HG02970 (cell line): ENCODE measurements around the gene NCCRP1.

Source experiments
- ATAC-seq: cut with Tn5 transposase; IDR thresholded peaks from one replicate; pipeline ENCODE4 v1.9.1; 2021; ENCODE audit warnings: mild to moderate bottlenecking, moderate library complexity, moderate number of reproducible peaks; ENCODE audit not compliant: unreplicated experiment, low FRiP score

NCCRP1 gene

DNA sequence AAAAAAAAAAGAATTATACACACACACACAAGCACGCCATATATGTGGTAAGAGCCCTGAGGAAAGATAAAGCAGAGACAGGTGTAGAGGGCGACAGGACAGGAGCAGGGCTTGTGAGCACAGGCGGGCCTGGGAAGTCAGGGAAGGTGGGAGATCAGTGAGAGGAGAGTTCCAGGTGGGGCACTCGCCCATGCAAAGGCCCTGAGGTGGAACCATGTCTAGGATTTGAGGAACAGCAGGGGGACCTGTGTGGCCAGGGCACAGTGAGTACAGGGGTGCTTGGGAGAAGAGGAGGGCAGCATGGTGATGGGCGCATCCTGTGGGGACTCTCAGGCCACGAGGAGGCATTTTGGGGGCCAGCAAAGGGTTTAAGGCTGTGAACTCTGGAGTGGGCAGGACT is 32.5 kb upstream of the NCCRP1 start:
- no peak for ATAC-seq

DNA sequence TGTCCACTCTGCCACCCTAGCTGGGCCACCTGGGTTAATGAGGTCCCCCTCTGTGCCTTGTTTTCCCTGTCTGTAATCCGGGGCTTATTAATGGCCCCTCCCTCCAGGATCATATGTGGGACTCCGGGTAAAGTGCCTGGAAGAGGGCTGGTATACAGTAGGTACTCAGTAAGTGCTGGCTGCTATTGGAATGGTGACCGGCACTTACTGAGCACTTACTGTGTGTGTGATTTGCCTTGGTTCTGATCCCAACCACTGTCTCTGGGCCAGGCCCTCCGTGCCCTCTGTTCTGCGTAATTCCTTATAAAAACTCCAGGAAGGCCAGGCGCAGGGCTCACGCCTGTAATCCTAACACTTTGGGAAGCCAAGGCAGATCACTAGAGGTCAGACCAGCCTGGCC is 30.9 kb upstream of the NCCRP1 start:
- no peak for ATAC-seq

DNA sequence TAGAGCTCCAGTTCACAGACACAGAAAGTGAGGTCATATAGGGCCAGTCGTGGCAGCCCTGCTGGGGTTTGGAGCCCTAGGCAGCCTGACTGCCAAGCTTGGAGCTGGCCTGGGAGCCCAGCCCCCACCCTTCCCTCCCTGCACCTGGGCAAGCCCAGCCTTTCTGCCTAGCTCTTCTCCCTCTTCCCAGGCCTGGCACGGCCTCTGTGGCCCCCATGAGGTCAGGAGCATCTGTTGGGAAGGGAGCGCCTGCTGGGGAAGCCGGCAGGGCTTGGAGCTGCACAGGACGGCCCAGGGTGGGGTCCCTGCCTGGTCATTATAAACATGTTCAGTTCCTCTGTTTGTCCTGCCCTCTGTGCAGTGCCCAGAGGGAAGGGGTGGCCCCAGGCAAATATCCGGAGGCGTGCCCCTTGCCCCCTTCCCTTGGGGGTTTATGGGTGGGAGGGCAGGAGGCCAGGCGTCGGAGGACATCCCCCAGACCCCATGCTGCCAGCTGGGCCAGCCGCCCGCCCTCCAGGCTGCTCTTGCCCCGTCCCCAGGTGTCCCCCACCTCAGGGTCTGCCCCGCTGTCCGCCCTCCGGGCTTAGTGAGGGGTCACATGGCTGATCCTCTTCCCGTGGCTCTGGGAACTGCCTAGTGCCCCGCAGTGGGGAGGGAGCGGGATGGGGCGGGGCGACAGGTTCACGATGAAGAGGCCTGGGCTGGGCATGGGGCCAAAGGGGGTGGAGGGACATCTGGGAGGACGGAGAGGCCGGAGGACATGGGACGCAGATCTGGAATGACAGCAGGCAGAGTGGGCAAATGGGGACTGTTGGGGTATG is 30.0 kb upstream of the NCCRP1 start:
- ATAC-seq, result no peak

DNA sequence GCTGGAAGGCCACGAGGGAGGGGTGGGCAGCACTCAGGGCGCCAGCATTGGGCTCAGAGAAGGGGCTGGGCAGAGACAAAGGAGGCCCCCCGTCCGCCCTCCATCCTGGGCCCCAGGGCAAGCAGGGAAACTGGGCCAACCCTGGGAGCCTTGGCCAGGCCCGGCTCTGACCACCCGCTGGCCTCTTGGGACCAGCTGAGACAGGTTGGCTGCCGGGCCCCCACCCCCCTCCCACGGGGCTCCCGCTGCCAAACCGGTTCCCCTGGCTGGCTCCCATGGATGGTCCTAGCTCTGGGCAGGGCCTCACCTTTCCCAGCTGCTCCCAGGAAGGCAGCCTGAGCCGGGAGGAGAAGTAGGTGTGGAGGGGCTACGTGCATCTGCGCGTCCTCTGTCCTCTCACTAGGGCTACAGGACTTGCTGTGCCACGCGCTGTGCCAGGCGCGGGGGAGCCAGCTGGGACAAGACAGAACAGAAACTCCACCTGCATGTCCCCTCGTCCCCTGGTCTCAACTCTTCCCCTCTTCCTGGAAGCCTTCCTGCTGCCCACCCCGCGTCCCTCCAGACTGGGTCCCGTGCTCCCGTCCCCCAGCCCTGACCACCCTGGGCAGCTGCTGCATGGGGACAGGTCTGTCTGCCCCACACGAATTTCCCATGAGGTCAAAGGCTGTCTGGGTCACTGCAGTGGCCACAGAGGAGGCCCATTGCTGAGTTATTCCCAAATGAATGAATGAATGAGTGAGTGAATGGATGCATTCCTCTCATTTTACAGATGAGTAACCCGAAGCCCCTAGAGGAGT is 29.1 kb upstream of the NCCRP1 start:
- ATAC-seq, result no peak

DNA sequence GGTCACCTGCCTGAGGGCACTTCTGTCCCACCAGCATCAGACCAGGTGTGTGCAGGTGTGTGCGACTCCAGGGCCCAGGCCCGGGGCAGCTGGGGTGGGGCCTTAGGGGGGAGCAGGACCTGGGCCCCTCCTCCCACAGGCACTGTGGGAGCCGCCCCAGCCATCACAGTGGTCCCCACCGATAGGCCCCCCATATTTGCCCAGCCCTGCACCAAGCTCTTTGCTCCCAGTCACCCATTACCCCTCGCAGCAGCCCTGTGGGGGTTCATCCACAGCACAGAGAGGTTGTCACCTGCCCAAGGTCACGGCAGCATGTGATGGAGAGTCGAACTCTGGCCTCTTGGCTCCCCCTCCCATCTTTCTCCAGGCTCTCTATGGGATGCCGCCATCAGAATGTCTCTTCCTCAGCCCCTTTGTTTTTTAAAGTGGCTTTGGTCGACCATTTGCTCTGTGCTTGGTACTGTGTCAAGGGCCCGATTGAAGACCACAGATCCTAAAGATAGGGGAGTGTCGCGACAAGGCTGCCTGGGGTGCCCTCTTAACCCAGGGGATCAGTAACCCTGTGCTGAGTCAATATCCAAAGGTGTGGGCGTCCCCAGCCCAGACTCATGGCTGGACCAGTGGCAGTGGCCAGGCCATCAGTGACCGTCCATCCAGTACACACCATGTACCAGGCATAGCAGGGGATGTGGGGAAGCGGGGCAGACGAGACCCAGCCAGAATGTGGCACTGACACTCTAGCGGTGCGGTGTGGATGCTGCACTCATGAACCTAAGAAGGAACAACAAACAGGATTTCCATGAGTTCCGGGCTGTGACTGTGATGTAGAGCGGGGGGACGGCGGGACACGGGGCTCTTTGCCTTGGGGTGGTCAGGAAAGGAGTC is 28.3 kb upstream of the NCCRP1 start:
- no peak for ATAC-seq

DNA sequence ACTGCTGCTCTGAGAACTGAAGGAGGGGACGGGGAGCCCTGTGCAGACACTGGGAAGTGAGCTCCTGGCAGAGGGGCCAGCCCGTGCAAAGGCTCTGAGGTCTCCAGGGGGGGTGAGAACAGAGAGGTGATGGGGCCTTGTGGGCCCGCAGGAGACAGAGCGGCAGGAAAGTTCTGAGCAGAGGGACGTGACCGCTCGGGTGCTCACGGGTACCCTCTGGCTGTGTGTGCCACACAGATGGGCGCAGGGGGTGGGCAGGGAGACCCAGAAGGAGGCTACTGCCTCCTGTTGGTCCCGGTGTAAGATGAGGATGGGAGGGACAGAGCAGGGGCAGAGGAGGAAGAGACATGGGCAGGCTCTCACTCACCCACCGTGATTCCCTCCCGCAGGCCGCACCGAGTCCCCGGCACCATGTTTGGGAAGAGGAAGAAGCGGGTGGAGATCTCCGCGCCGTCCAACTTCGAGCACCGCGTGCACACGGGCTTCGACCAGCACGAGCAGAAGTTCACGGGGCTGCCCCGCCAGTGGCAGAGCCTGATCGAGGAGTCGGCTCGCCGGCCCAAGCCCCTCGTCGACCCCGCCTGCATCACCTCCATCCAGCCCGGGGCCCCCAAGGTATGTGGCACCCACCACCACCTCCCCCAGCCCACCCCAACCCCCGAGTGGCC is 27.5 kb upstream of the NCCRP1 start:
- ATAC-seq, result no peak

DNA sequence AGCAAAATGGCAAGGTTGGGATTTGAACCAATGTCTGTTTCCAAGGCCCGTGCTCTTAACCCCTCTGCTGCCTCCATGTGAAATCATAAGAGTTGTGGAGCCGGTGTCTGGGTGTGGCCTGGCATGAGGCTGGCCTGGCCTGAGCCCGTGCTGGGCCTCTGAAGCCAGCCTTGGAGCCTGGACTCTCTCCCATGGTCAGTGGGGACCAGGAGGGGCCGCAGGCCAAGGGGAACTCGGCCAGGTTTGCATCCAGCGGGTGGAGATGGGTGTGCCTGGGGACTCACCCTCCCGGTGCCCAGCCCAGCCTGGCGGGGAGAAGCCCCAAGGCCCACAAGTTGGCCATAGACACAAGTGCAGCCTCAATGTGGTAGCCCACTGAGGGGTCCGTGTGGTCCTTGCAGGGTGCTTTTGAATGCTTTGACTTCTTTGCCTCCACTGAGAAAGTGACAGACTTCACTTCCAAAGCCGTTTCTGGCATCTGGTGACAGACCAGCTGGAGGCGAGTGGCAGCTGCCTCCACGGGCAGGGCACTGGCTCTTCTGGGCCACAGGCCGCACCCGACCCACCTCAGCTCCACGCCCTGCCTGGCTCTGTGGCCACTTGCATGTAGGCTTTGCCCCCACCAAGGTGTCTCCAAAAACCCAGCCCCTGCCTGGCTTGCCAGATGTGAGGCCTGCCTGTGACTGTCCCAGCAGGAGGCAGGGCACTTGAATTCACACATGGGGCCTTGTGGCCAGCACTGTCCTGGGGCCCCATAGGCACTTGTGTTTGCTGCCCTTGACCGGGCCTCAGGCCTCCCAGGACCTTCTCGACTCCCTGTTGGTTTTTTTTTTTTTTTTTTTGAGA is 26.2 kb upstream of the NCCRP1 start:
- no peak for ATAC-seq

DNA sequence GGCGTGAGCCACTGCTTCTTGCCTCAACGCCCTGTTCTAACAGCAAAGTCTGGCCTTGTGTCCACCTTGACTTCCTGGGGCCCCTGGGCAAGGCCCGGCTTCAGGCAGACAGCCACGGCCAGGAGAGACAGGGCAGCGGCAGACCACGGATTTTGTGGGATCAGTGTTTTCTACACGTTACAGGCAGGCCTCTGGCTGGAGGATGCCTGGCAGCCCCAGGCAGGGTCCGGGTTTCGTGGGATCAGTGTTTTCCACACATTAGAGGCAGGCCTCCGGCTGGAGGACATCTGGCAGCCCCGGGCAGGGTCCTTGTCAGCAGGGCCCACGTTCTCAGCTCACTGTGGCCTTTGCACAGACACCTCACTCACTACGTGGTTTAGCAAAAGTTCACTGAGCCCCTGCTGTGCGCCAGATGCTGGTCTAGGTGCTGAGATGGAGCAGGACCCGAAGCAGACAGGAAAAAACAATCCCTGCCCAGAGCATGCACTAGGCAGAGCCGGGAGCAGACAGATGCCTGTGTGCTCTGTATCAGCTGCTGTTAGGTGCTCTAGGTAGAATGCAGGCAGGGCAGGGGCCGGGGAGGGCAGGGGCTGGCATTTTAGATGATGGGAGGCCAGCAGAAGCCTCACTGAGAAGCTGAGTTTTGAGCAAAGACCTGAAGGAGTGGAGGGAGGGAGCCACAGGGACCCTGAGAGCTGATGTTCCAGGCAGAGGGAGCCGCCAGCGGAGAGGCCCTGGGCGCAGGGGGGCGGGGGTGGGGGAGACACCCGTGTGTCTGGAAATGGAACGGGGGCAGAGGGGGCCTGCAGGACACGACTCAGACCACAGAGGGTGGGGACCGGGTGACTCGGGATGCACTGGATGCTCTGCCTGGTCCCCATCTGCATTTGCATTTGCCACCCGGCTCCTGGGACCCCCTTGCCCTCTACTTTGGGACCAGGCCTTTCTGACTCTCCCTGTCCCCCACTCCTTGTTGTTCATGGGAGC is 25.0 kb upstream of the NCCRP1 start:
- ATAC-seq, result no peak

DNA sequence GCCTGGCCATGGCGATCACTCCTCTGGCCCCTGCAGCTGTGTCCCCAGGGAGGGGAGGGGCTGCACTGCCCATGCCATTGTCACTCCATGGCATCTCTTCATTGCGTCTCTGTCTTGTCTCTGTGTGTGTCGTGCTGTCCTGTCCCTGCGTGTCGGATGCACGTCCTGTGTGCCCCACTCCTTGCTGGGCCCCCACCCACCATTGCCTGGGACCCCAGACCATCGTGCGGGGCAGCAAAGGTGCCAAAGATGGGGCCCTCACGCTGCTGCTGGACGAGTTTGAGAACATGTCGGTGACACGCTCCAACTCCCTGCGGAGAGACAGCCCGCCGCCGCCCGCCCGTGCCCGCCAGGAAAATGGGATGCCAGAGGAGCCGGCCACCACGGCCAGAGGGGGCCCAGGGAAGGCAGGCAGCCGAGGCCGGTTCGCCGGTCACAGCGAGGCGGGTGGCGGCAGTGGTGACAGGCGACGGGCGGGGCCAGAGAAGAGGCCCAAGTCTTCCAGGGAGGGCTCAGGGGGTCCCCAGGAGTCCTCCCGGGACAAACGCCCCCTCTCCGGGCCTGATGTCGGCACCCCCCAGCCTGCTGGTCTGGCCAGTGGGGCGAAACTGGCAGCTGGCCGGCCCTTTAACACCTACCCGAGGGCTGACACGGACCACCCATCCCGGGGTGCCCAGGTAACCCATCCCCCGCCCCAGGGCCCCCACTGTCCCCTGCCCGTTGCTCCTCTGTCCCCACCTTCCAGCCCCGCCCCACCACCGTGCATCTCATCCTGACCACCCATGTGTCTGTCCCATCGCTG is 23.9 kb upstream of the NCCRP1 start:
- ATAC-seq, result no peak

DNA sequence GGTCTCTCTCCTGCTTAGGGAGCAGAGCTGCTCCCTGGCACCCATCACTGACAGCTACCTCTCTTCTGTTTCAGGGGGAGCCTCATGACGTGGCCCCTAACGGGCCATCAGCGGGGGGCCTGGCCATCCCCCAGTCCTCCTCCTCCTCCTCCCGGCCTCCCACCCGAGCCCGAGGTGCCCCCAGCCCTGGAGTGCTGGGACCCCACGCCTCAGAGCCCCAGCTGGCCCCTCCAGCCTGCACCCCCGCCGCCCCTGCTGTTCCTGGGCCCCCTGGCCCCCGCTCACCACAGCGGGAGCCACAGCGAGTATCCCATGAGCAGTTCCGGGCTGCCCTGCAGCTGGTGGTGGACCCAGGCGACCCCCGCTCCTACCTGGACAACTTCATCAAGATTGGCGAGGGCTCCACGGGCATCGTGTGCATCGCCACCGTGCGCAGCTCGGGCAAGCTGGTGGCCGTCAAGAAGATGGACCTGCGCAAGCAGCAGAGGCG is 23.2 kb upstream of the NCCRP1 start:
- no peak for ATAC-seq

DNA sequence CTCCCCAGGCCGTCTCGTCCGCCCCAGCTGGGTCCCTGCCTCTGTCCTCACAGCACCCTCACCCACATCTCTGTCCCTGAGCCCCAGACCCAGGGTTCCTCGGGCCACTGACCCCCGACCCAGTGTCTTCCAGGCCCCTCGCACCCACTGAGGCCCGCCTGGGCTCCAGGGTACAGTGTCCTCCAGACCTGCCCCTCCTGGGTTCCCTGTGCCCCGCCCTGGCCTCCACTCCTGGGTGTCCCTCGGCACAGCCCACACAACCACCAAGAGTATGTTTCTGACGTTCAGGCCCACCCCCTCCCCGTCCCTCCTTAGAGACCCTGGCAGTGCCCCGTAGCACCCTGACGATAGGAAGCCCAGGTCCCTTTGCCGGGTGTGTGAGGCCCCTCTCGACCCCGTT is 22.6 kb upstream of the NCCRP1 start:
- no peak for ATAC-seq

DNA sequence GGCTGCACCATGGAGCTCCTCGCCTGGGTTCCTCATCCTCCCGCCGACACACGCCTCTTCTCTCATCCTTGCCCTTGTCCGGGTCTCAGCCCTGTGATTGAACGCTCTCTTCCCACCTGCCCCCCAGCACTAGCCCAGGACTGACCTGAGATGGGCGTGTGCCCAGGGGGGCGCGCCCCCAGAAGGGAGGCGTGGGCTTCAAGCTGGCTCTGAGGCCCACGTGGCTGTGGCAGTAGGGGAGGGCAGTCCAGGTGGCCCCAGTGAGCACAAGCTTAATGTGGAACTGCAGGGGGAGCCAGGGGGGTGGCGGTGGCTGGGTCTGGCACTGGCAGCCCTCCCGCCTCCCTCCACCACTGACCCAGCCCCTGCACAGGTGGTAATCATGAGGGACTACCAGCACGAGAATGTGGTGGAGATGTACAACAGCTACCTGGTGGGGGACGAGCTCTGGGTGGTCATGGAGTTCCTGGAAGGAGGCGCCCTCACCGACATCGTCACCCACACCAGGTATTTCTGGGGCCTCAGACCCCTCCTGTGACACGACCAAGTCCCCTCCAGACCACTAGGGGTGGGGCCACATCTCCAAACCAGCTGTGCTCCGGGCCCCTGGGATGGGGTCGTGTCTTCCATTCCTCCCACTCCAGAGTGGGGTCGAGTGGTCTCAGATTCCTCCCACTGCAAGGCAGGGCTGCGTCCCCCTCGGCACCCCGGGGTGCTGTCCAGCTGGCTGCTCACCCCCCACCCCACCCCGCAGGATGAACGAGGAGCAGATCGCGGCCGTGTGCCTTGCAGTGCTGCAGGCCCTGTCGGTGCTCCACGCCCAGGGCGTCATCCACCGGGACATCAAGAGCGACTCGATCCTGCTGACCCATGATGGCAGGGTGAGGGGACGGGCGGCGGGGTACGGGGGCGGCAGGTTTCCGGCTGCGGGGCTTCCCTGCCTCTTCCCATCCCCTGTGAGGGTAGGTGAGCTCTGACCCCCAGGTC is 21.9 kb upstream of the NCCRP1 start:
- ATAC-seq, result no peak

DNA sequence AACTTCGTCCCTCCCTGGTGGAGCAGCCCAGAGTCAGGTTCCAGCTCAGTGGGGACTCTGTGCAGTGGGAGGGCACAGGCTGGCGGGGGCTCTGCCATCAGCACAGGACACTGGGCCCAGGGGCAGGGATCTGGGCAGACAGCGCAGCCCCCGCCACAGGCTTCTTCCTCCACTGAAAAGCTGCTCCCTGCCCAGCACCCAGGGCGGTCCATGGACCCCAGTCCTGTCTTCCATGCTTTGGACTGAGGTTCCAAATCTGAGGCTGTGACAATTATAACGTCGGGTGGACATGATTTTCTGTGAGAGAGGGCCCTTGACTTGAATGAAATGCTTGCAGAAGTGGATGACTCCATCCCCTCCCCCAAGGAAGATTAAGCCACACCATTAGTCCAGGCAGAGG is 21.2 kb upstream of the NCCRP1 start:
- no peak for ATAC-seq

DNA sequence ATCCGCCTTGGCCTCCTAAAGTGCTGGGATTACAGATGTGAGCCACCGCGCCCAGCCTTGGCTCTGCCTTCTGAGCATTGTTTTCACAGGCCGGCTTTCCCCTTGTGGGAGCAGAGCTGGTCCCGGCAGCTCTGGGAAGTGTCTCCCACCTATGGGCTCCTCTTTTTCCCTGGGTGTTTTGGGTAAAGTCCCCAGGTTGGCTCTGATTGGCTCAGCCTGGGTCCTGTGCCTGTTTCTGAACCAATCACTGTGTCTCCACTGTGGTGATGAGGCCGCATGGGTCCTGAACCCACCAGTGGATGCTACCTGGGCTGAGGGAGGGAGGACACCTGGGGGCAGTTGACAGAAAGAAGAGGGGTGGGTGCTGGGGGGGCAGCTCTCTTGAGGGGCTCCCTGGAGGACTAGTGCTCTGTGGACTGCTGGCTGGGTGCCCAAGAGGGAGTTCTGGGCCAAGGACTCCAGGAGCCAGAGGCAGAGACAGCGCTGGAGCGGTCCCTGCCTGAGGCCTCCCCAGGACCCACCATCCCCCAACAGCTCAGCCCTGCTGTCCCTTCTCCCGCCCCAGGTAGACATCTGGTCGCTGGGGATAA is 19.6 kb upstream of the NCCRP1 start:
- no peak for ATAC-seq

DNA sequence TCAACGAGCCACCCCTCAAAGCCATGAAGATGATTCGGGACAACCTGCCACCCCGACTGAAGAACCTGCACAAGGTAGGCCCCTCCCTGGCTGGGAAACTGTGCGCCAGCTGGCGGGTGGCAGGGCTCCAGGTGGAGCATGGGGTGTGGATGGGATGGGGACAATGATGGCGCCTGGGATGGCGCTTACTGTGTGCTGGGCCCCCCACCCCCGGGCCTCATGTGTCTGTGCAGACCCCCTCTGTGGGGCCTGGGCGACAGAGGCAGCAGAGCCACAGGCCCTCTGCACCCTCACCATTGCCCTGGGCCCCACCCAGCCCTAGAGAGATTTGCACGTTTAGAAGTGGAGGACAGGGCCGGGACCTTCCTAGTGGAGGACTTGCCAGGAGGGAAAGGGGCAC is 19.0 kb upstream of the NCCRP1 start:
- no peak for ATAC-seq
